Mucosa of descending colon (tissue), 3 donors: ENCODE data around the gene PNKD. TPM values are rescaled to one million over a fixed set of nuclear protein-coding genes. Genes with fewer than 3 reads are reported as not detected.
A peak's percentile ranks its signal among the peaks of the same experiment; 100 is the strongest.

Experiments used
- ATAC-seq: fragments of 200-7000 bp; cut with Tn5 transposase; one replicate; pipeline ENCODE4 v1.9.1; 2020; ENCODE audit warnings: mild to moderate bottlenecking, moderate library complexity
- DNase-seq, 3 donors: peaks; one replicate each; pipeline ENCODE4 v3.0.0-alpha.2; 2020
- H3K36me3 ChIP-seq: fragments of 200-600 bp; one replicate; pipeline ENCODE4 v1.8.0; 2021; ENCODE audit warnings: low read depth, mild to moderate bottlenecking
- H3K4me1 ChIP-seq: fragments of 200-600 bp; one replicate; pipeline ENCODE4 v1.8.0; 2021; ENCODE audit warnings: low read depth, mild to moderate bottlenecking
- H3K4me3 ChIP-seq: fragments of 200-600 bp; one replicate; pipeline ENCODE4 v1.8.0; 2021; ENCODE audit warnings: mild to moderate bottlenecking
- H3K9me3 ChIP-seq: fragments of 200-600 bp; one replicate; pipeline ENCODE4 v1.8.0; 2021; ENCODE audit warnings: mild to moderate bottlenecking
- CTCF ChIP-seq: fragments of 200-600 bp; IDR thresholded peaks from one replicate; pipeline ENCODE4 v1.8.0; 2022; ENCODE audit warnings: antibody characterized with exemption, mild to moderate bottlenecking
- intact Hi-C, 2 donors: fragments of 100-400 bp; cut with DNase I in 1 of 2; cut with micrococcal nuclease in 1 of 2; formaldehyde crosslinking; loops; one replicate each; pipeline versions ENCODE4 v1.11.0 to v1.11.1; 2022; cut with DNase I, micrococcal nuclease
- microRNA-seq: library from miRNA; unstranded; fragments of <30 nt; microRNA quantifications from one replicate; pipeline ENCODE4, GENCODE V29; 2019
- total RNA-seq, 3 donors: library from RNA; stranded (reverse); fragmentation: NEBNext Ultra II Directional in 2 of 3; extraction: Animal tissue kit (Norgen Biotek cat#: 25700) in 2 of 3; gene quantifications; one replicate each; pipeline versions ENCODE4 v1.2.1 to v1.2.4, GENCODE V29; 2021 to 2023
- donor health status: DM: no; HTN: no; CAD: no; lungs with moderate emphysema.
- donor health status: DM: no; HTN: no; CAD: no.
- donor health status: DM: no; HTN: yes; CAD: no.

Gene PNKD
- total RNA-seq, 3 donors from 2014 or later: 77.1 to 101 (median 92.1) TPM

GRCh38 chr2:218395826-218396687 is 125.7 kb downstream of the PNKD start:
- Histone ChIP-seq H3K9me3 (no peaks in the 10 kb centered on the region), H3K4me3 (peak overlapping the region; percentile 57), H3K4me1 (peaks cover 24% of the 10 kb centered on the region), H3K36me3 (no peaks in the 10 kb centered on the region)
- intact Hi-C loops: no loop called here
- ATAC-seq (peak; percentile 66), DNase-seq (peak; percentile 91 to 97 (median 97))
- TF ChIP-seq CTCF: peak; percentile 90

Small RNA genes within 50 kb of the gene (microRNA-seq; reads per million reads assigned to microRNA genes)
- gene MIR6513 (3.3 reads per million, percentile 15 among the genes with 10 or more reads in this experiment), gene MIR6810 (not detected)

Other genes starting within 250 kb of the PNKD start
- not detected for gene RUFY4, start 201.3 kb upstream of the PNKD start, total RNA-seq
- gene CXCR2, start 144.5 kb upstream of the PNKD start, total RNA-seq: 1 to 10 TPM in 1 of 3 donors, under 1 TPM in 1, not detected in 1; 0.35 to 1.1 TPM
- gene CXCR1, start 103.6 kb upstream of the PNKD start, total RNA-seq: under 1 TPM in 2 of 3 donors, not detected in 1; 0.13 to 0.27 TPM
- 100 to 1,000 TPM; 262 to 322 (median 313) TPM for gene ARPC2, start 53.3 kb upstream of the PNKD start, total RNA-seq
- gene GPBAR1, start 9.5 kb upstream of the PNKD start, total RNA-seq: 1 to 10 TPM in 2 of 3 donors, under 1 TPM in 1; 0.64 to 3.7 (median 3.3) TPM
- gene AAMP, start 382 bp upstream of the PNKD start, total RNA-seq: 10 to 100 TPM; 80.2 to 97.0 (median 94.1) TPM
- gene TMBIM1, start 22.0 kb downstream of the PNKD start, total RNA-seq: 100 to 1,000 TPM; 201 to 464 (median 319) TPM
- not detected for gene CATIP, start 86.3 kb downstream of the PNKD start, total RNA-seq
- gene SLC11A1, start 111.8 kb downstream of the PNKD start, total RNA-seq: 1 to 10 TPM; 1.2 to 7.8 (median 5.3) TPM
- gene CTDSP1, start 129.3 kb downstream of the PNKD start, total RNA-seq: 100 to 1,000 TPM; 142 to 221 (median 165) TPM
- gene VIL1, start 148.6 kb downstream of the PNKD start, total RNA-seq: 100 to 1,000 TPM; 194 to 550 (median 341) TPM